ENCODE data around the gene FAM83C. TPM values are rescaled to one million over a fixed set of nuclear protein-coding genes. Genes with fewer than 3 reads are reported as not detected.

Gene FAM83C
- polyA plus RNA-seq, 2 of the 4 experiments (the other 2 are of a cell fraction): not detected

- peak; percentile 7 for FAIRE-seq
Measured at GRCh38 chr20:35327074-35327976, 35.1 kb upstream of the FAM83C start.

GRCh38 chr20:35326740-35327073, 34.5 kb upstream of the FAM83C start:
- no peaks in the 10 kb centered on the region for H3K9me3 ChIP-seq
- ATAC-seq (peak in 1 of 2 experiments; percentile 28; a peak in 3 of 6 replicates), DNase-seq (ENCODE audit: low read depth in 1 of 2, low spot score in 1 of 2) (no peak), FAIRE-seq (no peak)
- H3K4me1 ChIP-seq: peaks cover 47% of the 10 kb centered on the region
- H3K4me2 ChIP-seq: peak overlapping the region; percentile 67
- peak overlapping the region; percentile 77 to 82 for H3K27ac ChIP-seq
- no peak for TF ChIP-seq RCOR1 (IDR thresholded peaks at IDR 0.05; ENCODE audit: low read depth, low read length)
- TF ChIP-seq BHLHE40 (IDR thresholded peaks at IDR 0.05; ENCODE audit: low read depth, low read length): no peak
- no peak for TF ChIP-seq SMC3 (IDR thresholded peaks at IDR 0.05)
- TF ChIP-seq CBX2 (IDR thresholded peaks at IDR 0.05; ENCODE audit: borderline replicate concordance, low read depth): no peak
- TF ChIP-seq USF2 (IDR thresholded peaks at IDR 0.05): no peak
- TF ChIP-seq TFCP2L1 (CRISPR knock-in tag; IDR thresholded peaks at IDR 0.05): no peak
- TF ChIP-seq FOSB (CRISPR knock-in tag; IDR thresholded peaks at IDR 0.05): no peak
- TF ChIP-seq MAZ (IDR thresholded peaks at IDR 0.05; ENCODE audit: borderline replicate concordance, low read depth, low read length): no peak
- TF ChIP-seq KDM1A (IDR thresholded peaks at IDR 0.05; ENCODE audit: low read depth): no peak
- no peak for TF ChIP-seq CBX8 (IDR thresholded peaks at IDR 0.05)
- no peak for TF ChIP-seq POLR2A (IDR thresholded peaks at IDR 0.05; ENCODE audit: low read length)
- TF ChIP-seq EP300 (IDR thresholded peaks at IDR 0.05): no peak
- TF ChIP-seq HES2 (IDR thresholded peaks at IDR 0.05): no peak
- no peak for TF ChIP-seq NPAS2 (CRISPR knock-in tag; IDR thresholded peaks at IDR 0.05; ENCODE audit: borderline replicate concordance)
- no peak for TF ChIP-seq RFX5 (IDR thresholded peaks at IDR 0.05)
- TF ChIP-seq EHMT2 (IDR thresholded peaks at IDR 0.05; ENCODE audit: low read depth): no peak
- 60% methylated on average over 3 of the region's 3 CpGs for WGBS (ENCODE audit: missing lambda C conversion rate)
- no peak overlapping the region for H3K4me3 ChIP-seq
- ChIA-PET CTCF (interaction anchor here (0.6 to 6.9 kb wide), 4 partner anchors 10 to 75 kb away, joined by 3 to 144 read pairs (median 18); no protein-coding TSS in a partner anchor), POLR2A (no interaction called here)

More at GRCh38 chr20:35327074-35327976, 35.1 kb upstream of the FAM83C start:
- ChIA-PET POLR2A (no interaction called here), CTCF (interaction anchor here (0.6 to 6.9 kb wide), 5 partner anchors 10 to 74 kb away, joined by 3 to 144 read pairs (median 3); no protein-coding TSS in a partner anchor)
- Histone ChIP-seq H3K4me1 (peaks cover 47% of the 10 kb centered on the region), H3K4me2 (peak overlapping the region; percentile 67), H3K4me3 (no peak overlapping the region), H3K9me3 (no peaks in the 10 kb centered on the region), H3K27ac (peak overlapping the region; percentile 77 to 82)
- TF ChIP-seq PBX3 (IDR thresholded peaks at IDR 0.05) (peak; percentile 24; the same call in 1 of the 2 replicates), JUNB (IDR thresholded peaks at IDR 0.05) (peak; percentile 81), CEBPB (IDR thresholded peaks at IDR 0.05) (peak; percentile 27 to 74; a peak in 2 of 4 replicates), SMC3 (IDR thresholded peaks at IDR 0.05) (no peak), GATA3 (IDR thresholded peaks at IDR 0.05; ENCODE audit: borderline replicate concordance) (peak; percentile 81), RAD21 (conservative IDR thresholded peaks at IDR 0.05 in 1 of 2, IDR thresholded peaks at IDR 0.05 in 1 of 2) (peak in 1 of 2 experiments; percentile 24; a peak in 1 of 5 replicates), FOXS1 (CRISPR knock-in tag; IDR thresholded peaks at IDR 0.05) (no peak), MAX (IDR thresholded peaks at IDR 0.05) (peak; percentile 46), ZNF302 (CRISPR knock-in tag; IDR thresholded peaks at IDR 0.05) (no peak), JUN (IDR thresholded peaks at IDR 0.05) (peak in 1 of 2 experiments; percentile 56; a peak in 1 of 5 replicates), EP300 (IDR thresholded peaks at IDR 0.05) (peak; percentile 34 to 69; a peak in 2 of 5 replicates), FOSL2 (IDR thresholded peaks at IDR 0.05) (peak; percentile 56; the same call in 1 of the 2 replicates), FOSL2 (CRISPR knock-in tag; IDR thresholded peaks at IDR 0.05) (peak; percentile 82), BCL3 (IDR thresholded peaks at IDR 0.05) (peak; percentile 40; the same call in 1 of the 3 replicates)
- WGBS (ENCODE audit: missing lambda C conversion rate): 68% methylated on average over 4 of the region's 4 CpGs
- DNase-seq (ENCODE audit: low read depth in 1 of 2, low spot score in 1 of 2) (peak in 1 of 2 experiments; percentile 76), ATAC-seq (peak; percentile 22 to 74; a peak in 4 of 6 replicates)

All from A549 (cell line).